ENCODE results near the gene EIF6.

Gene EIF6

DNA sequence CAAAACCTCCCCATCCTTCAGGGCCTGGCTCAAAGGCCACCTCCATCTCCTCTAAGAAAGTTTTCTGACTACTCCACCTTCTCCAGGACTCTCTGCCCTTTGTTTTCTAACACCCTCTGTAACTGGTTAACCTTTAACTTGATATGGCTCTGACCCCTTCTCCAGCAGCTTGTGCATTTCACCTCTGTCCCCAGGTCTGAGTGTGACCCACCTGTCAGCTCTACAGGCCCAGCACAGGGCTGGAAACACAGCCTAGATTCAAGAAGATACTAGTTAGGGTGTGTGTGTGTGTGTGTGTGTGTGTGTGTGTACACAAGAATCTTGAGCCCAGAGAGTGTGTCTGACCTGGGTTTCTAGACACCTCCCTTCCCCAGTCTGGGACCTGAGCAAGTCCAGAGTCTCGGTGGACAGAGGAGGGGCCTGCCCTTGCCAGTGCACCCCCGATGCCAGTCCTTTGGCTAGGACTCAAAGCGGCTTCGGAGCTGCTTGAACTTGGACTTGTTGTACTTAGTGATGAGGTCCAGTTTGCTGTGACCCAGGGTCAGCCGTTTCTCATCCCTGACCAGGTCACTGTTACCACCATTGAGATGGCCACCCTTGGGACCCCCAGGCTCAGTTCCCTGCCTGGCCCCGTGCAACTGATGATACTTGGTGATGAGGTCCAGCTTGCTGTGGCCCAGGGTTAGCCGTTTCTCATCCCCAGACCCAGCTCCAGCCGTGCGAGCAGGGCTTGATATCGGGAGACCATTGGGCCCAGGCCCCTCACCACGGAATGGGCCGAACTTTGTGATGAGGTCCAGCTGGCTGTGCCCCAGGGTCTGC is 1.7 kb upstream of the EIF6 start:
- H3K4me3 ChIP-seq (ENCODE audit: low read depth, low read length): no peak overlapping the region
- H3K36me3 ChIP-seq (ENCODE audit: control insufficient read depth in 2 of 2, insufficient read depth in 1 of 2, low read length in 2 of 2): peaks cover 9 to 20% of the 10 kb centered on the region in 2 experiments; a peak in 2 of 3 replicates
- no peaks in the 10 kb centered on the region for H3K9me3 ChIP-seq (ENCODE audit: control insufficient read depth, insufficient read depth, low read depth, low read length)
- ChIA-PET CTCF (interaction anchor here (1.1 kb wide), 1 partner anchor 17 kb away, joined by 3 read pairs; no protein-coding TSS in a partner anchor), POLR2A (no interaction called here)
- no peak for TF ChIP-seq ZNF571 (tag by site-specific recombination; IDR thresholded peaks at IDR 0.05)
- TF ChIP-seq PRDM1 (tag by site-specific recombination; IDR thresholded peaks at IDR 0.05): 0 out of 2 replicates have a peak, but pooled peaks have one; percentile 2
- TF ChIP-seq ZFP69B (tag by site-specific recombination; IDR thresholded peaks at IDR 0.05): 0 out of 2 replicates have a peak, but pooled peaks have one; percentile 1
- no peaks in the 10 kb centered on the region for H3K4me1 ChIP-seq (ENCODE audit: control insufficient read depth, insufficient read depth, low read length)
- H3K27ac ChIP-seq (ENCODE audit: extremely low read depth, low read depth, low read length): no peak overlapping the region

DNA sequence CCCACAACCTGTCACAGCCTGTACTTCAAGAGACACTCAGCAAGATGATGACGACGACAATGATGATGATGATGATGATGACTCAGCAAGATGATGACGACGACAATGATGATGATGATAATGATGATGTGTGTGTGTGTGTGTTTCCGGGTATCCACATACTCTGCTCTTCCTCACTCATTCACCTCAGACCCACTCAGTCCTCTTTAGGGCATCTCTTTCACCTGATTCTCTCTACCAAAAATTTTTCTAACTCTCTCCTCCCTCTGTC is 1.2 kb upstream of the EIF6 start:
- Histone ChIP-seq H3K36me3 (ENCODE audit: control insufficient read depth in 2 of 2, insufficient read depth in 1 of 2, low read length in 2 of 2) (peaks cover 13 to 24% of the 10 kb centered on the region in 2 experiments; a peak in 2 of 3 replicates), H3K27ac (ENCODE audit: extremely low read depth, low read depth, low read length) (no peak overlapping the region), H3K4me1 (ENCODE audit: control insufficient read depth, insufficient read depth, low read length) (no peaks in the 10 kb centered on the region), H3K4me3 (ENCODE audit: low read depth, low read length) (no peak overlapping the region), H3K9me3 (ENCODE audit: control insufficient read depth, insufficient read depth, low read depth, low read length) (no peaks in the 10 kb centered on the region)
- CTCF ChIA-PET: no interaction called here
- POLR2A ChIA-PET: no interaction called here
- TF ChIP-seq, protein P1, sequence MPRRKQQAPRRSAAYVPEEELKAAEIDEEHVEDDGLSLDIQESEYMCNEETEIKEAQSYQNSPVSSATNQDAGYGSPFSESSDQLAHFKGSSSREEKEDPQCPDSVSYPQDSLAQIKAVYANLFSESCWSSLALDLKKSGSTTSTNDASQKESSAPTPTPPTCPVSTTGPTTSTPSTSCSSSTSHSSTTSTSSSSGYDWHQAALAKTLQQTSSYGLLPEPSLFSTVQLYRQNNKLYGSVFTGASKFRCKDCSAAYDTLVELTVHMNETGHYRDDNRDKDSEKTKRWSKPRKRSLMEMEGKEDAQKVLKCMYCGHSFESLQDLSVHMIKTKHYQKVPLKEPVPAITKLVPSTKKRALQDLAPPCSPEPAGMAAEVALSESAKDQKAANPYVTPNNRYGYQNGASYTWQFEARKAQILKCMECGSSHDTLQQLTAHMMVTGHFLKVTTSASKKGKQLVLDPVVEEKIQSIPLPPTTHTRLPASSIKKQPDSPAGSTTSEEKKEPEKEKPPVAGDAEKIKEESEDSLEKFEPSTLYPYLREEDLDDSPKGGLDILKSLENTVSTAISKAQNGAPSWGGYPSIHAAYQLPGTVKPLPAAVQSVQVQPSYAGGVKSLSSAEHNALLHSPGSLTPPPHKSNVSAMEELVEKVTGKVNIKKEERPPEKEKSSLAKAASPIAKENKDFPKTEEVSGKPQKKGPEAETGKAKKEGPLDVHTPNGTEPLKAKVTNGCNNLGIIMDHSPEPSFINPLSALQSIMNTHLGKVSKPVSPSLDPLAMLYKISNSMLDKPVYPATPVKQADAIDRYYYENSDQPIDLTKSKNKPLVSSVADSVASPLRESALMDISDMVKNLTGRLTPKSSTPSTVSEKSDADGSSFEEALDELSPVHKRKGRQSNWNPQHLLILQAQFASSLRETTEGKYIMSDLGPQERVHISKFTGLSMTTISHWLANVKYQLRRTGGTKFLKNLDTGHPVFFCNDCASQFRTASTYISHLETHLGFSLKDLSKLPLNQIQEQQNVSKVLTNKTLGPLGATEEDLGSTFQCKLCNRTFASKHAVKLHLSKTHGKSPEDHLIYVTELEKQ (tag by site-specific recombination; IDR thresholded peaks at IDR 0.05; ENCODE audit: borderline replicate concordance): peak; percentile 60; the same call in 1 of the 2 replicates
- TF ChIP-seq, protein P2, sequence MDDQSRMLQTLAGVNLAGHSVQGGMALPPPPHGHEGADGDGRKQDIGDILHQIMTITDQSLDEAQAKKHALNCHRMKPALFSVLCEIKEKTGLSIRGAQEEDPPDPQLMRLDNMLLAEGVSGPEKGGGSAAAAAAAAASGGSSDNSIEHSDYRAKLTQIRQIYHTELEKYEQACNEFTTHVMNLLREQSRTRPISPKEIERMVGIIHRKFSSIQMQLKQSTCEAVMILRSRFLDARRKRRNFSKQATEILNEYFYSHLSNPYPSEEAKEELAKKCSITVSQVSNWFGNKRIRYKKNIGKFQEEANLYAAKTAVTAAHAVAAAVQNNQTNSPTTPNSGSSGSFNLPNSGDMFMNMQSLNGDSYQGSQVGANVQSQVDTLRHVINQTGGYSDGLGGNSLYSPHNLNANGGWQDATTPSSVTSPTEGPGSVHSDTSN (CRISPR knock-in tag; IDR thresholded peaks at IDR 0.05): no peak
- TF ChIP-seq ZFP69B (tag by site-specific recombination; IDR thresholded peaks at IDR 0.05): 0 out of 2 replicates have a peak, but pooled peaks have one; percentile 43
- no peak for TF ChIP-seq KLF1 (tag by site-specific recombination; IDR thresholded peaks at IDR 0.05)
- TF ChIP-seq ZNF623 (tag by site-specific recombination; IDR thresholded peaks at IDR 0.05): no peak
- peak; percentile 38; the same call in 1 of the 2 replicates for TF ChIP-seq ZBTB48 (tag by site-specific recombination; IDR thresholded peaks at IDR 0.05)
- no peak for TF ChIP-seq ZNF626 (tag by site-specific recombination; IDR thresholded peaks at IDR 0.05)
- TF ChIP-seq, protein P3, sequence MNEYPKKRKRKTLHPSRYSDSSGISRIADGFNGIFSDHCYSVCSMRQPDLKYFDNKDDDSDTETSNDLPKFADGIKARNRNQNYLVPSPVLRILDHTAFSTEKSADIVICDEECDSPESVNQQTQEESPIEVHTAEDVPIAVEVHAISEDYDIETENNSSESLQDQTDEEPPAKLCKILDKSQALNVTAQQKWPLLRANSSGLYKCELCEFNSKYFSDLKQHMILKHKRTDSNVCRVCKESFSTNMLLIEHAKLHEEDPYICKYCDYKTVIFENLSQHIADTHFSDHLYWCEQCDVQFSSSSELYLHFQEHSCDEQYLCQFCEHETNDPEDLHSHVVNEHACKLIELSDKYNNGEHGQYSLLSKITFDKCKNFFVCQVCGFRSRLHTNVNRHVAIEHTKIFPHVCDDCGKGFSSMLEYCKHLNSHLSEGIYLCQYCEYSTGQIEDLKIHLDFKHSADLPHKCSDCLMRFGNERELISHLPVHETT (tag by site-specific recombination; IDR thresholded peaks at IDR 0.05): peak; percentile 78
- TF ChIP-seq, protein P4, sequence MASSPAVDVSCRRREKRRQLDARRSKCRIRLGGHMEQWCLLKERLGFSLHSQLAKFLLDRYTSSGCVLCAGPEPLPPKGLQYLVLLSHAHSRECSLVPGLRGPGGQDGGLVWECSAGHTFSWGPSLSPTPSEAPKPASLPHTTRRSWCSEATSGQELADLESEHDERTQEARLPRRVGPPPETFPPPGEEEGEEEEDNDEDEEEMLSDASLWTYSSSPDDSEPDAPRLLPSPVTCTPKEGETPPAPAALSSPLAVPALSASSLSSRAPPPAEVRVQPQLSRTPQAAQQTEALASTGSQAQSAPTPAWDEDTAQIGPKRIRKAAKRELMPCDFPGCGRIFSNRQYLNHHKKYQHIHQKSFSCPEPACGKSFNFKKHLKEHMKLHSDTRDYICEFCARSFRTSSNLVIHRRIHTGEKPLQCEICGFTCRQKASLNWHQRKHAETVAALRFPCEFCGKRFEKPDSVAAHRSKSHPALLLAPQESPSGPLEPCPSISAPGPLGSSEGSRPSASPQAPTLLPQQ (tag by site-specific recombination; IDR thresholded peaks at IDR 0.05): peak; percentile 82
- TF ChIP-seq, protein P5, sequence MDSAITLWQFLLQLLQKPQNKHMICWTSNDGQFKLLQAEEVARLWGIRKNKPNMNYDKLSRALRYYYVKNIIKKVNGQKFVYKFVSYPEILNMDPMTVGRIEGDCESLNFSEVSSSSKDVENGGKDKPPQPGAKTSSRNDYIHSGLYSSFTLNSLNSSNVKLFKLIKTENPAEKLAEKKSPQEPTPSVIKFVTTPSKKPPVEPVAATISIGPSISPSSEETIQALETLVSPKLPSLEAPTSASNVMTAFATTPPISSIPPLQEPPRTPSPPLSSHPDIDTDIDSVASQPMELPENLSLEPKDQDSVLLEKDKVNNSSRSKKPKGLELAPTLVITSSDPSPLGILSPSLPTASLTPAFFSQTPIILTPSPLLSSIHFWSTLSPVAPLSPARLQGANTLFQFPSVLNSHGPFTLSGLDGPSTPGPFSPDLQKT (IDR thresholded peaks at IDR 0.05; ENCODE audit: borderline replicate concordance, low read depth, low read length): no peak
- TF ChIP-seq, protein P6, sequence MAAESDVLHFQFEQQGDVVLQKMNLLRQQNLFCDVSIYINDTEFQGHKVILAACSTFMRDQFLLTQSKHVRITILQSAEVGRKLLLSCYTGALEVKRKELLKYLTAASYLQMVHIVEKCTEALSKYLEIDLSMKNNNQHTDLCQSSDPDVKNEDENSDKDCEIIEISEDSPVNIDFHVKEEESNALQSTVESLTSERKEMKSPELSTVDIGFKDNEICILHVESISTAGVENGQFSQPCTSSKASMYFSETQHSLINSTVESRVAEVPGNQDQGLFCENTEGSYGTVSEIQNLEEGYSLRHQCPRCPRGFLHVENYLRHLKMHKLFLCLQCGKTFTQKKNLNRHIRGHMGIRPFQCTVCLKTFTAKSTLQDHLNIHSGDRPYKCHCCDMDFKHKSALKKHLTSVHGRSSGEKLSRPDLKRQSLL (tag by site-specific recombination; IDR thresholded peaks at IDR 0.05): no peak
- TF ChIP-seq, protein P7, sequence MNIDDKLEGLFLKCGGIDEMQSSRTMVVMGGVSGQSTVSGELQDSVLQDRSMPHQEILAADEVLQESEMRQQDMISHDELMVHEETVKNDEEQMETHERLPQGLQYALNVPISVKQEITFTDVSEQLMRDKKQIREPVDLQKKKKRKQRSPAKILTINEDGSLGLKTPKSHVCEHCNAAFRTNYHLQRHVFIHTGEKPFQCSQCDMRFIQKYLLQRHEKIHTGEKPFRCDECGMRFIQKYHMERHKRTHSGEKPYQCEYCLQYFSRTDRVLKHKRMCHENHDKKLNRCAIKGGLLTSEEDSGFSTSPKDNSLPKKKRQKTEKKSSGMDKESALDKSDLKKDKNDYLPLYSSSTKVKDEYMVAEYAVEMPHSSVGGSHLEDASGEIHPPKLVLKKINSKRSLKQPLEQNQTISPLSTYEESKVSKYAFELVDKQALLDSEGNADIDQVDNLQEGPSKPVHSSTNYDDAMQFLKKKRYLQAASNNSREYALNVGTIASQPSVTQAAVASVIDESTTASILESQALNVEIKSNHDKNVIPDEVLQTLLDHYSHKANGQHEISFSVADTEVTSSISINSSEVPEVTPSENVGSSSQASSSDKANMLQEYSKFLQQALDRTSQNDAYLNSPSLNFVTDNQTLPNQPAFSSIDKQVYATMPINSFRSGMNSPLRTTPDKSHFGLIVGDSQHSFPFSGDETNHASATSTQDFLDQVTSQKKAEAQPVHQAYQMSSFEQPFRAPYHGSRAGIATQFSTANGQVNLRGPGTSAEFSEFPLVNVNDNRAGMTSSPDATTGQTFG (tag by site-specific recombination; IDR thresholded peaks at IDR 0.05; ENCODE audit: borderline replicate concordance): 0 out of 2 replicates have a peak, but pooled peaks have one; percentile 58
- no peak for TF ChIP-seq ZNF37A (tag by site-specific recombination; IDR thresholded peaks at IDR 0.05)
- TF ChIP-seq, protein P8, sequence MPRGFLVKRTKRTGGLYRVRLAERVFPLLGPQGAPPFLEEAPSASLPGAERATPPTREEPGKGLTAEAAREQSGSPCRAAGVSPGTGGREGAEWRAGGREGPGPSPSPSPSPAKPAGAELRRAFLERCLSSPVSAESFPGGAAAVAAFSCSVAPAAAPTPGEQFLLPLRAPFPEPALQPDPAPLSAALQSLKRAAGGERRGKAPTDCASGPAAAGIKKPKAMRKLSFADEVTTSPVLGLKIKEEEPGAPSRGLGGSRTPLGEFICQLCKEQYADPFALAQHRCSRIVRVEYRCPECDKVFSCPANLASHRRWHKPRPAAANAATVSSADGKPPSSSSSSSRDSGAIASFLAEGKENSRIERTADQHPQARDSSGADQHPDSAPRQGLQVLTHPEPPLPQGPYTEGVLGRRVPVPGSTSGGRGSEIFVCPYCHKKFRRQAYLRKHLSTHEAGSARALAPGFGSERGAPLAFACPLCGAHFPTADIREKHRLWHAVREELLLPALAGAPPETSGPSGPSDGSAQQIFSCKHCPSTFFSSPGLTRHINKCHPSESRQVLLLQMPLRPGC (tag by site-specific recombination; IDR thresholded peaks at IDR 0.05): peak; percentile 92
- no peak for TF ChIP-seq ZNF830 (tag by site-specific recombination; IDR thresholded peaks at IDR 0.05; ENCODE audit: low read depth)

Measured in HEK293 (cell line).